IMR-90 (cell line): ENCODE data around the gene CCDC117.
"Not testable (repeated sequence)": the region's sequence is repeated elsewhere in the genome, so short reads cannot be mapped to it uniquely, and the experiment has no call there.

Source experiments
- BHLHE40 ChIP-seq: fragments of 150-350 bp; IDR thresholded peaks from 2 replicates; pipeline ENCODE4 v1.6.1; 2016; ENCODE audit warnings: mild to moderate bottlenecking, low read depth, low read length
- CTCF ChIP-seq: conservative IDR thresholded peaks from 2 replicates; pipeline ENCODE4 v1.5.1; 2012; ENCODE audit warnings: mild to moderate bottlenecking, low read depth, low read length, improper control_type of control experiment
- FOS ChIP-seq: fragments of 150-350 bp; IDR thresholded peaks from 2 replicates; pipeline ENCODE4 v1.6.1; 2016; ENCODE audit warnings: low read depth, low read length
- MAFK ChIP-seq: IDR thresholded peaks from 2 replicates; pipeline ENCODE4 v1.6.1; 2012; ENCODE audit warnings: low read depth, low read length, improper control_type of control experiment
- MAZ ChIP-seq: IDR thresholded peaks from 2 replicates; pipeline ENCODE4 v1.6.1; 2012; ENCODE audit warnings: low read depth, mild to moderate bottlenecking, low read length, improper control_type of control experiment, moderate library complexity, borderline replicate concordance
- MXI1 ChIP-seq: IDR thresholded peaks from 2 replicates; pipeline ENCODE4 v1.6.1; 2012; ENCODE audit warnings: low read depth, mild to moderate bottlenecking, low read length, moderate library complexity, borderline replicate concordance
- NFE2L2 ChIP-seq: fragments of 150-350 bp; IDR thresholded peaks from 2 replicates; pipeline ENCODE4 v1.6.1; 2016; ENCODE audit warnings: low read depth, mild to moderate bottlenecking, low read length
- POLR2A ChIP-seq: IDR thresholded peaks from 2 replicates; pipeline ENCODE4 v1.6.1; 2012; ENCODE audit warnings: mild to moderate bottlenecking, low read depth, low read length
- RAD21 ChIP-seq: IDR thresholded peaks from 2 replicates; pipeline ENCODE4 v1.6.1; 2012; ENCODE audit warnings: low read length, improper control_type of control experiment
- RCOR1 ChIP-seq: IDR thresholded peaks from 2 replicates; pipeline ENCODE4 v1.6.1; 2012; ENCODE audit warnings: mild to moderate bottlenecking, low read length, improper control_type of control experiment; ENCODE audit not compliant: insufficient replicate concordance
- SMC3 ChIP-seq: fragments of 150-350 bp; IDR thresholded peaks from 2 replicates; pipeline ENCODE4 v1.6.1; 2016; ENCODE audit warnings: low read depth, mild to moderate bottlenecking, antibody characterized with exemption, low read length, moderate library complexity
- TF ChIP-seq, protein P1 (sequence below): fragments of 150-350 bp; IDR thresholded peaks from 2 replicates; pipeline ENCODE4 v1.6.1; 2017; ENCODE audit warnings: mild to moderate bottlenecking, antibody characterized with exemption, low read length, low read depth

DNA sequence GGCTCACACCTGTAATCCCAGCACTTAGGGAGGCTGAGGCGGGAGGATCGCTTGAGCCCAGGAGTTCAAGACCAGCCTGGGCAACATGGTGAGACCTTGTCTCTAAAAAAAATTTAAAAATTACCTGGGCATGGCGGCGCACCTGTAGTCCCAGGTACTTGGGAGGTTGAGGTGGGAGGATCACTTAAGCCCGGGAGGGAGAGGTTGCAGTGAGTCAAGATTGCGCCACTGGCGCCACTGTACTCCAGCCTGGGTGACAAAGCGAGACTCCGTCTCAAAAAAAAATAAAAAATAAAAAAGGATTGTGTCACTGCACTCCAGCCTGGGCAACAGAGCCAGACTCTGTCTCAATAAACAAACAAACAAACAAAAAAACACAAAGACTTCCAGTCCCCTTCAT lies 52.0 kb downstream of the CCDC117 start:
- not testable (repeated sequence) for TF ChIP-seq CTCF, POLR2A, RCOR1, BHLHE40, MXI1, MAZ, NFE2L2, MAFK, FOS, SMC3, RAD21
- TF ChIP-seq, protein P1, sequence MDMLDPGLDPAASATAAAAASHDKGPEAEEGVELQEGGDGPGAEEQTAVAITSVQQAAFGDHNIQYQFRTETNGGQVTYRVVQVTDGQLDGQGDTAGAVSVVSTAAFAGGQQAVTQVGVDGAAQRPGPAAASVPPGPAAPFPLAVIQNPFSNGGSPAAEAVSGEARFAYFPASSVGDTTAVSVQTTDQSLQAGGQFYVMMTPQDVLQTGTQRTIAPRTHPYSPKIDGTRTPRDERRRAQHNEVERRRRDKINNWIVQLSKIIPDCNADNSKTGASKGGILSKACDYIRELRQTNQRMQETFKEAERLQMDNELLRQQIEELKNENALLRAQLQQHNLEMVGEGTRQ: not testable (repeated sequence)
